HFFc6 (cell line): ENCODE data around the gene GOLGB1. TPM values are rescaled to one million over a fixed set of nuclear protein-coding genes. Genes with fewer than 3 reads are reported as not detected.

Experiments
- DNase-seq: peaks from one replicate; pipeline ENCODE4 v3.0.0-alpha.2; 2018
- H3K27ac Mint-ChIP-seq: 2 replicates; pipeline ENCODE4 v1.8.0; 2020; ENCODE audit warnings: mild to moderate bottlenecking, mixed read lengths
- H3K27me3 Mint-ChIP-seq: 2 replicates; pipeline ENCODE4 v1.8.0; 2021; ENCODE audit warnings: mild to moderate bottlenecking, moderate library complexity, mixed read lengths; ENCODE audit not compliant: insufficient read depth
- H3K36me3 Mint-ChIP-seq: 2 replicates; pipeline ENCODE4 v1.8.0; 2021; ENCODE audit warnings: low read depth, mixed read lengths
- H3K4me1 Mint-ChIP-seq: 2 replicates; pipeline ENCODE4 v1.8.0; 2020; ENCODE audit warnings: low read depth, mixed read lengths
- H3K4me3 Mint-ChIP-seq: 2 replicates; pipeline ENCODE4 v1.8.0; 2020; ENCODE audit warnings: mild to moderate bottlenecking, moderate library complexity, mixed read lengths
- H3K9me3 Mint-ChIP-seq: 2 replicates; pipeline ENCODE4 v1.8.0; 2020; ENCODE audit warnings: mild to moderate bottlenecking, mixed read lengths
- total RNA-seq, 6 experiments: library from RNA; stranded (reverse); fragmentation: NEBNext Ultra II Directional; extraction: Animal tissue kit (Norgen Biotek cat#: 25700); gene quantifications; 2 replicates in 1 of 6; 3 replicates in 5 of 6; pipeline ENCODE4 v1.2.3, GENCODE V29; 2021
- TF ChIP-seq, protein P1 (sequence below): fragments of 200-600 bp; sonication (generic); IDR thresholded peaks from 2 replicates; pipeline ENCODE4 v1.5.0; 2021; ENCODE audit warnings: antibody characterized with exemption, mild to moderate bottlenecking

Gene GOLGB1
- total RNA-seq, 6 experiments from 2014 or later, result 33.5 to 43.9 (median 37.4) TPM

DNA sequence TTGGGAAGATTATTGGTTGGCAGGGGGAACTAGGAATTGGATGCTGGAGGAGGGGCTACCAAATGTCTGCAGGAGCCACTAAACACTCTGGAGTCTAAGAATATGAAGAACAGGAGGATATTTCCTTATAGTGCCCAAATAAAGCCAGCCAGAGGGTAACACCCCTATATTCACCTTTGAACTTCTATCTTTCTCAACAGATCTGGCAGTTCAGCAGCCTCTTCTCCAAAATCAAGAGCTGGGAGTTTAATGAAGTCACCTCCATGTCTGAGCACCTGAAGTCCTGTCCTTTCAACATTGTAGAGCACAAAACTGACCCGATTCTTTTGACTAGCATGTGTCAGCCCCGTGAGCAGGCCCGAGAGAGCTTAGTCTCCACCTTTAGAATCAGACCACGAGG is 123.0 kb downstream of the GOLGB1 start:
- Mint-ChIP-seq H3K27ac (no peak overlapping the region), H3K4me3 (no peak overlapping the region), H3K36me3 (no peaks in the 10 kb centered on the region), H3K4me1 (no peaks in the 10 kb centered on the region), H3K9me3 (no peaks in the 10 kb centered on the region), H3K27me3 (peaks cover 32% of the 10 kb centered on the region)
- TF ChIP-seq, protein P1, sequence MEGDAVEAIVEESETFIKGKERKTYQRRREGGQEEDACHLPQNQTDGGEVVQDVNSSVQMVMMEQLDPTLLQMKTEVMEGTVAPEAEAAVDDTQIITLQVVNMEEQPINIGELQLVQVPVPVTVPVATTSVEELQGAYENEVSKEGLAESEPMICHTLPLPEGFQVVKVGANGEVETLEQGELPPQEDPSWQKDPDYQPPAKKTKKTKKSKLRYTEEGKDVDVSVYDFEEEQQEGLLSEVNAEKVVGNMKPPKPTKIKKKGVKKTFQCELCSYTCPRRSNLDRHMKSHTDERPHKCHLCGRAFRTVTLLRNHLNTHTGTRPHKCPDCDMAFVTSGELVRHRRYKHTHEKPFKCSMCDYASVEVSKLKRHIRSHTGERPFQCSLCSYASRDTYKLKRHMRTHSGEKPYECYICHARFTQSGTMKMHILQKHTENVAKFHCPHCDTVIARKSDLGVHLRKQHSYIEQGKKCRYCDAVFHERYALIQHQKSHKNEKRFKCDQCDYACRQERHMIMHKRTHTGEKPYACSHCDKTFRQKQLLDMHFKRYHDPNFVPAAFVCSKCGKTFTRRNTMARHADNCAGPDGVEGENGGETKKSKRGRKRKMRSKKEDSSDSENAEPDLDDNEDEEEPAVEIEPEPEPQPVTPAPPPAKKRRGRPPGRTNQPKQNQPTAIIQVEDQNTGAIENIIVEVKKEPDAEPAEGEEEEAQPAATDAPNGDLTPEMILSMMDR, result no peak
- DNase-seq, result no peak

DNA sequence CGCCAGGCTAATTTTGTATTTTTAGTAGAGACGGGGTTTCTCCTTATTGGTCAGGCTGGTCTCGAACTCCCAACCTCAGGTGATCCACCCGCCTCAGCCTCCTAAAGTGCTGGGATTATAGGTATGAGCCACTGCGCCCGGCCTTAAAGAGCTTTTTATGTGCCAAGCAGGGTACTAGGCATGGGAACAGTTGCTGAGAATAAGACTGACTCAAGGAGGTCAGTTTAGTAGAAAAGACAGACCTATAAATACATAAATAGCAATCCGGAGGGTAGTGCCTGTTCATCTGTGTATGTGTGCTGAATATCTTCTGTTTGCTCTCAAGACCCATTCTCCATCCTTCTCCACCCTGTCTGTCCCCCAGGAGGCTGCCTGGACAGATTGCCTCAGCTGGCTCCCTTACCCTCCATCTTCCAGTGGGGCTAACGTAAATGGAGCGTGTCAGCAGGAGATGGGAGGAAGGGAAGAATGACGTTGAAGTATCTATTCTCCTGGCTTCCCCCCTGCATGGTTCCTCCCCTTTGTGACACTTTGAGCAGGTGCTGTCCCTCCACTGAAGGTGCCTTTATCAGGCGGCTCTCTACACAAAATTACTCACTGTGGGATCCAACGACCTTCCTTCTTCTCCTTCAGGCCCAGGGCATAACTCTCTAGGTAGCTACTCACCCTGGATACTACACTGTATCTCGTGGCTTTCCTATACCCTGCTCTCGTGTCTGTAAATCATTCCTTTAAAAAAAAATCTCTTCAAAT is 125.2 kb downstream of the GOLGB1 start:
- TF ChIP-seq, protein P1, result no peak
- Mint-ChIP-seq H3K4me3 (no peak overlapping the region), H3K36me3 (no peaks in the 10 kb centered on the region), H3K9me3 (no peaks in the 10 kb centered on the region), H3K4me1 (no peaks in the 10 kb centered on the region), H3K27me3 (peaks cover 23% of the 10 kb centered on the region), H3K27ac (no peak overlapping the region)
- no peak for DNase-seq

DNA sequence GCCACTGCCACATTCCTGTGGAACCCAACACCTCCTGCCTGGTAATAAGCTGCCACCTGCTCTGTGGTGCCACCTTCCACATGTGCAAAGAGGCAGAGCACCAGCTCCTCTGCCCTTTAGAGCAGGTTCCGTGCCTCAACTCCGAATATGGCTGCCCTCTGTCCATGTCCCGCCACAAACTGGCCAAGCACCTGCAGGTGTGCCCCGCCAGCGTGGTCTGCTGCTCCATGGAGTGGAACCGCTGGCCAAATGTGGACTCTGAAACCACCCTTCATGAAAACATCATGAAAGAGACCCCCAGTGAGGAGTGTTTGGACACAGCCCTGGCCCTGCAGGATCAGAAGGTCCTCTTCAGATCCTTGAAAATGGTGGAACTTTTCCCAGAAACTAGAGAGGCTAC is 128.1 kb downstream of the GOLGB1 start:
- DNase-seq, result no peak

DNA sequence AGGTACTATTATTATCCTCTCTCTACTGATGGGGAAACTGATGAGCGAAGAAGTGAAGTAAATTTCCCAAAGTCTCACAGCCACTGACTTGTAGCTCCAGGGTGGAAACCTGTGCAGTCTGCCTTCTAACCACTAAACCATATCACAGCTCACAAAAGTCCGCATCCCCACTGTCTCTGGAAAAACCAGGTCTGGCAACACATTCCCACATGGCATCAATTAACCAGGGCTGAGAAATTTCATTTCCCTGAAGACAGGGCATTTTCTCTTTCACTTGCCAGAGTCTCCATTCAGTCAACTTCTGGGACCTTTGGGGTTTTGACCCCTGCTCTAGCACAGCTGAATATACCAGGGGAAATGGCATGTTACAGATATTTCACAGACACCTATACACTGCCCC is 129.8 kb downstream of the GOLGB1 start:
- TF ChIP-seq, protein P1, result no peak
- H3K36me3 Mint-ChIP-seq, result no peaks in the 10 kb centered on the region
- no peaks in the 10 kb centered on the region for H3K4me1 Mint-ChIP-seq
- H3K27me3 Mint-ChIP-seq, result peaks cover 23% of the 10 kb centered on the region
- no peak overlapping the region for H3K4me3 Mint-ChIP-seq
- no peak overlapping the region for H3K27ac Mint-ChIP-seq
- no peak for DNase-seq
- no peaks in the 10 kb centered on the region for H3K9me3 Mint-ChIP-seq

More for the DNA sequence above, 128.1 kb downstream of the GOLGB1 start:
- Mint-ChIP-seq H3K27ac (no peak overlapping the region), H3K36me3 (no peaks in the 10 kb centered on the region), H3K9me3 (no peaks in the 10 kb centered on the region), H3K27me3 (peaks cover 24% of the 10 kb centered on the region), H3K4me3 (no peak overlapping the region), H3K4me1 (no peaks in the 10 kb centered on the region)
- TF ChIP-seq, protein P1, result no peak

Other genes starting within 250 kb of the GOLGB1 start
- 1 to 10 TPM; 3.3 to 7.7 (median 7.0) TPM for gene POLQ, start 203.8 kb downstream of the GOLGB1 start, total RNA-seq
- not detected for gene ARGFX, start 181.8 kb downstream of the GOLGB1 start, total RNA-seq
- not detected for gene FBXO40, start 156.4 kb downstream of the GOLGB1 start, total RNA-seq
- 1 to 10 TPM in 5 of 6 experiments, under 1 TPM in 1; 0.47 to 6.6 (median 5.3) TPM for gene HCLS1, start 88.8 kb downstream of the GOLGB1 start, total RNA-seq
- gene IQCB1, start 85.3 kb upstream of the GOLGB1 start, total RNA-seq, result 10 to 100 TPM in 4 of 6 experiments, 1 to 10 TPM in 2; 8.4 to 11.9 (median 10.1) TPM
- gene EAF2, start 85.5 kb upstream of the GOLGB1 start, total RNA-seq, result 1 to 10 TPM; 1.4 to 1.8 (median 1.7) TPM
- under 1 TPM in 5 of 6 experiments, not detected in 1; 0.09 to 0.35 (median 0.14) TPM for gene SLC15A2, start 144.7 kb upstream of the GOLGB1 start, total RNA-seq